Keratinocyte (primary cell): ENCODE data around the gene ATP11A. TPM values are rescaled to one million over a fixed set of nuclear protein-coding genes. Genes with fewer than 3 reads are reported as not detected.

ENCODE experiments used
- DNase-seq: peaks from one replicate; pipeline ENCODE4 v3.0.0-alpha.2; 2011; ENCODE audit warnings: low read depth, missing footprints, low spot score
- FAIRE-seq: peaks from 2 replicates; lab custom pipeline; 2011; peaks lifted over from hg19 to GRCh38; lab: Jason Lieb, UNC
- H2AFZ ChIP-seq: 2 replicates; pipeline ENCODE4 v1.6.0; 2012; ENCODE audit warnings: low read length, control low read depth, inconsistent platforms; ENCODE audit not compliant: control insufficient read depth
- H3K27ac ChIP-seq: 2 replicates; pipeline ENCODE4 v1.5.1; 2011; ENCODE audit warnings: low read length; ENCODE audit not compliant: control insufficient read depth, insufficient read depth
- H3K27me3 ChIP-seq: 3 replicates; pipeline ENCODE4 v1.6.0; 2011; ENCODE audit warnings: low read length; ENCODE audit not compliant: control insufficient read depth, insufficient read depth; ENCODE audit errors: extremely low read depth
- H3K36me3 ChIP-seq, 2 experiments: 2 replicates in 1 of 2; 3 replicates in 1 of 2; pipeline ENCODE4 v1.5.1; 2011; ENCODE audit warnings: low read length in 2 of 2, mild to moderate bottlenecking in 1 of 2; ENCODE audit not compliant: control insufficient read depth in 2 of 2, insufficient read depth in 2 of 2; ENCODE audit errors: extremely low read depth in 1 of 2
- H3K4me1 ChIP-seq: 3 replicates; pipeline ENCODE4 v1.5.1; 2011; ENCODE audit warnings: low read length; ENCODE audit not compliant: control insufficient read depth, insufficient read depth; ENCODE audit errors: extremely low read depth
- H3K4me2 ChIP-seq: 3 replicates; pipeline ENCODE4 v1.6.0; 2011; ENCODE audit warnings: low read depth, low read length; ENCODE audit not compliant: control insufficient read depth, insufficient read depth; ENCODE audit errors: extremely low read depth
- H3K4me3 ChIP-seq, 3 experiments: fragments of 200-600 bp in 1 of 3; sonication (generic) in 1 of 3; 2 replicates in 2 of 3; 3 replicates in 1 of 3; pipeline ENCODE4 v1.5.1; 2011 to 2016; ENCODE audit warnings: low read length in 3 of 3, mild to moderate bottlenecking in 3 of 3, control low read depth in 2 of 3, inconsistent platforms in 1 of 3, low read depth in 1 of 3, mixed read lengths in 1 of 3, mixed run types in 1 of 3, moderate library complexity in 1 of 3; ENCODE audit not compliant: control insufficient read depth in 2 of 3, insufficient read depth in 2 of 3; ENCODE audit errors: extremely low read depth in 1 of 3
- H3K79me2 ChIP-seq: 2 replicates; pipeline ENCODE4 v1.6.0; 2012; ENCODE audit warnings: low read length; ENCODE audit not compliant: control insufficient read depth, insufficient read depth
- H3K9ac ChIP-seq: 3 replicates; pipeline ENCODE4 v1.6.0; 2011; ENCODE audit warnings: low read length; ENCODE audit not compliant: control insufficient read depth, insufficient read depth; ENCODE audit errors: extremely low read depth
- H3K9me1 ChIP-seq: 3 replicates; pipeline ENCODE4 v1.6.0; 2011; ENCODE audit warnings: low read length; ENCODE audit not compliant: control insufficient read depth, insufficient read depth; ENCODE audit errors: extremely low read depth
- H3K9me3 ChIP-seq: 2 replicates; pipeline ENCODE4 v1.5.1; 2012; ENCODE audit warnings: low read depth, low read length; ENCODE audit not compliant: control insufficient read depth
- H4K20me1 ChIP-seq: 3 replicates; pipeline ENCODE4 v1.6.0; 2011; ENCODE audit warnings: low read length; ENCODE audit not compliant: control insufficient read depth, insufficient read depth; ENCODE audit errors: extremely low read depth
- EZH2 ChIP-seq: IDR thresholded peaks from one replicate; pipeline ENCODE4 v1.6.1; 2012; ENCODE audit warnings: inconsistent platforms, mild to moderate bottlenecking, low read length, moderate library complexity
- dilution Hi-C: fragments of 300-500 bp; cut with MboI; formaldehyde crosslinking; loops from one replicate; pipeline ENCODE4 v1.7.0; 2020; ENCODE audit warnings: low sequenced_read_pairs; ENCODE audit not compliant: extremely low pct_ligation_motif_present
- polyA plus RNA-seq, 5 experiments: library from polyadenylated mRNA; depleted of rRNA in 3 of 5; stranded (reverse) in 3 of 5; stranded (forward) in 1 of 5; unstranded in 1 of 5; fragments of >200 nt; gene quantifications; 1 replicate in 1 of 5; 2 replicates in 3 of 5; 3 replicates in 1 of 5; pipeline versions ENCODE4 v1.2.1 to v1.2.3, GENCODE V29; 2011 to 2012; ENCODE audit warnings: missing spikeins in 2 of 5, low read depth in 1 of 5, low replicate concordance in 1 of 5
- TF ChIP-seq, protein P1 (sequence below), 3 experiments: IDR thresholded peaks in 1 of 3; conservative IDR thresholded peaks in 1 of 3; optimal IDR thresholded peaks in 1 of 3; 2 replicates in 2 of 3; 3 replicates in 1 of 3; pipeline versions ENCODE3 to v1.5.1; 2011; ENCODE audit warnings: low read length in 3 of 3, mild to moderate bottlenecking in 3 of 3, moderate library complexity in 2 of 3, control low read depth in 1 of 3, inconsistent platforms in 1 of 3; ENCODE audit not compliant: insufficient read depth in 2 of 3; ENCODE audit errors: extremely low read depth in 1 of 3

The ATP11A gene
- polyA plus RNA-seq, 1 donor (not counting 4 experiments of a cell fraction or from before 2014, with no cell fraction given) = 4.3 TPM

- H3K9ac ChIP-seq = no peak overlapping the region
- TF ChIP-seq, protein P1, sequence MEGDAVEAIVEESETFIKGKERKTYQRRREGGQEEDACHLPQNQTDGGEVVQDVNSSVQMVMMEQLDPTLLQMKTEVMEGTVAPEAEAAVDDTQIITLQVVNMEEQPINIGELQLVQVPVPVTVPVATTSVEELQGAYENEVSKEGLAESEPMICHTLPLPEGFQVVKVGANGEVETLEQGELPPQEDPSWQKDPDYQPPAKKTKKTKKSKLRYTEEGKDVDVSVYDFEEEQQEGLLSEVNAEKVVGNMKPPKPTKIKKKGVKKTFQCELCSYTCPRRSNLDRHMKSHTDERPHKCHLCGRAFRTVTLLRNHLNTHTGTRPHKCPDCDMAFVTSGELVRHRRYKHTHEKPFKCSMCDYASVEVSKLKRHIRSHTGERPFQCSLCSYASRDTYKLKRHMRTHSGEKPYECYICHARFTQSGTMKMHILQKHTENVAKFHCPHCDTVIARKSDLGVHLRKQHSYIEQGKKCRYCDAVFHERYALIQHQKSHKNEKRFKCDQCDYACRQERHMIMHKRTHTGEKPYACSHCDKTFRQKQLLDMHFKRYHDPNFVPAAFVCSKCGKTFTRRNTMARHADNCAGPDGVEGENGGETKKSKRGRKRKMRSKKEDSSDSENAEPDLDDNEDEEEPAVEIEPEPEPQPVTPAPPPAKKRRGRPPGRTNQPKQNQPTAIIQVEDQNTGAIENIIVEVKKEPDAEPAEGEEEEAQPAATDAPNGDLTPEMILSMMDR (optimal IDR thresholded peaks at IDR 0.05 in 1 of 3, IDR thresholded peaks at IDR 0.05 in 1 of 3, conservative IDR thresholded peaks at IDR 0.05 in 1 of 3; ENCODE audit: extremely low read depth in 1 of 3, insufficient read depth in 2 of 3, low read length in 3 of 3) = no peak
- no peak for TF ChIP-seq EZH2
- FAIRE-seq (no peak), DNase-seq (no peak)
- H3K9me1 ChIP-seq = no peaks in the 10 kb centered on the region
- no peak overlapping the region for H3K27ac ChIP-seq
- dilution Hi-C loops = no loop called here
- H3K9me3 ChIP-seq = no peaks in the 10 kb centered on the region
- peaks cover 0 to 10% of the 10 kb centered on the region in 2 experiments for H3K36me3 ChIP-seq
- no peaks in the 10 kb centered on the region for H3K4me1 ChIP-seq
- no peaks in the 10 kb centered on the region for H4K20me1 ChIP-seq
- H3K27me3 ChIP-seq = no peaks in the 10 kb centered on the region
- no peak overlapping the region for H3K4me3 ChIP-seq
- H3K4me2 ChIP-seq = no peak overlapping the region
- no peaks in the 10 kb centered on the region for H3K79me2 ChIP-seq
- no peak overlapping the region for H2AFZ ChIP-seq
These were observed 160.4 kb downstream of the ATP11A start for GRCh38 chr13:112850273-112850672.

GRCh38 chr13:112851107-112852038 is 161.5 kb downstream of the ATP11A start:
- Histone ChIP-seq H3K4me3 (no peak overlapping the region), H2AFZ (no peak overlapping the region), H3K27me3 (no peaks in the 10 kb centered on the region), H3K9me1 (no peaks in the 10 kb centered on the region), H4K20me1 (no peaks in the 10 kb centered on the region), H3K27ac (no peak overlapping the region), H3K36me3 (peaks cover 0 to 12% of the 10 kb centered on the region in 2 experiments), H3K9me3 (no peaks in the 10 kb centered on the region), H3K79me2 (no peaks in the 10 kb centered on the region), H3K4me1 (no peaks in the 10 kb centered on the region), H3K9ac (no peak overlapping the region), H3K4me2 (no peak overlapping the region)
- dilution Hi-C loops = no loop called here
- DNase-seq (no peak), FAIRE-seq (no peak)
- TF ChIP-seq, protein P1 (optimal IDR thresholded peaks at IDR 0.05 in 1 of 3, IDR thresholded peaks at IDR 0.05 in 1 of 3, conservative IDR thresholded peaks at IDR 0.05 in 1 of 3; ENCODE audit: extremely low read depth in 1 of 3, insufficient read depth in 2 of 3, low read length in 3 of 3) = no peak
- no peak for TF ChIP-seq EZH2
